HCT116 (cell line): ENCODE data around the gene MADD. TPM values are rescaled to one million over a fixed set of nuclear protein-coding genes. Genes with fewer than 3 reads are reported as not detected.

Source experiments
- ATAC-seq: fragments of 200-7000 bp; cut with Tn5 transposase; 2 replicates; pipeline ENCODE4 v1.9.1; 2020; ENCODE audit warnings: mild to moderate bottlenecking, moderate library complexity
- BruUV-seq: library from RNA; stranded (reverse); fragments of 400-500 nt; replicated peaks from 2 replicates; lab custom pipeline; 2021; lab: Mats Ljungman, UMichigan
- CTCF ChIA-PET: fragments of 300-600 bp; sonication (Branson Sonifier 250); formaldehyde crosslinking; loops from one replicate; lab custom pipeline; 2021; ENCODE audit warnings: antibody characterized with exemption; lab: Charles Lee
- POLR2A ChIA-PET: fragments of 300-600, 350-600 bp; sonication (Branson Sonifier 250); formaldehyde crosslinking; loops from one replicate; lab custom pipeline; 2021; ENCODE audit warnings: antibody characterized with exemption; lab: Charles Lee
- RAD21 ChIA-PET, 2 experiments: fragments of 300-600 bp; sonication (Branson Sonifier 250); formaldehyde crosslinking; loops; one replicate each; lab custom pipeline; 2023; ENCODE audit warnings: low total read pairs in 2 of 2; ENCODE audit not compliant: uncharacterized antibody in 2 of 2, unreplicated experiment in 2 of 2, low non-redundant PET in 1 of 2; lab: Charles Lee
- DNase-seq: peaks from one replicate; pipeline ENCODE4 v3.0.0-alpha.2; 2010; ENCODE audit warnings: low read depth, low spot score
- H2AFZ ChIP-seq: fragments of 200-600 bp; shearing (Covaris generic), sonication (generic); 2 replicates; pipeline ENCODE4 v1.6.1; 2017; ENCODE audit warnings: low read depth, mixed run types, mixed read lengths, antibody characterized with exemption, low read length; ENCODE audit not compliant: poor library complexity, severe bottlenecking
- H3K27ac ChIP-seq: 2 replicates; pipeline ENCODE4 v1.5.1; 2012; ENCODE audit warnings: low read depth, low read length
- H3K27me3 ChIP-seq: fragments of 200-600 bp; sonication (generic); 2 replicates; pipeline ENCODE4 v1.6.1; 2016; ENCODE audit warnings: mixed run types, low read length, mixed read lengths; ENCODE audit not compliant: insufficient read depth
- H3K36me3 ChIP-seq, 2 experiments: fragments of 200-500 bp in 1 of 2; fragments of 200-600 bp in 1 of 2; sonication (Bioruptor generic) in 1 of 2; sonication (generic) in 1 of 2; 2 replicates each; pipeline versions ENCODE4 v1.5.1 to v1.6.1; 2014 to 2016; ENCODE audit warnings: low read length in 2 of 2, inconsistent platforms in 1 of 2, mixed read lengths in 1 of 2, mixed run types in 1 of 2; ENCODE audit not compliant: insufficient read depth in 2 of 2, control insufficient read depth in 1 of 2
- H3K4me1 ChIP-seq, 2 experiments: fragments of 200-600 bp in 1 of 2; sonication (generic) in 1 of 2; 2 replicates each; pipeline versions ENCODE4 v1.5.1 to v1.6.1; 2012 to 2017; ENCODE audit warnings: low read length in 2 of 2, inconsistent platforms in 1 of 2, mild to moderate bottlenecking in 1 of 2, mixed read lengths in 1 of 2, mixed run types in 1 of 2, moderate library complexity in 1 of 2; ENCODE audit not compliant: insufficient read depth in 2 of 2, control insufficient read depth in 1 of 2
- H3K4me2 ChIP-seq: fragments of 200-600 bp; sonication (generic); 2 replicates; pipeline ENCODE4 v1.6.1; 2017; ENCODE audit warnings: mixed run types, low read length, mixed read lengths
- H3K4me3 ChIP-seq, 2 experiments: fragments of 200-600 bp in 1 of 2; sonication (generic) in 1 of 2; replicated peaks in 1 of 2; 2 replicates each; pipeline ENCODE4 v1.5.1; 2011 to 2016; ENCODE audit warnings: low read length in 2 of 2, control low read depth in 1 of 2, low read depth in 1 of 2, mild to moderate bottlenecking in 1 of 2, mixed read lengths in 1 of 2, mixed run types in 1 of 2
- H3K79me2 ChIP-seq: fragments of 200-600 bp; sonication (generic); 2 replicates; pipeline ENCODE4 v1.6.1; 2017; ENCODE audit warnings: mild to moderate bottlenecking, mixed run types, low read length, moderate library complexity, mixed read lengths; ENCODE audit not compliant: insufficient read depth
- H3K9ac ChIP-seq: fragments of 200-600 bp; sonication (generic); 2 replicates; pipeline ENCODE4 v1.6.1; 2016; ENCODE audit warnings: low read length, mixed read lengths
- H3K9me2 ChIP-seq: fragments of 200-600 bp; sonication (generic), shearing (Covaris generic); 2 replicates; pipeline ENCODE4 v1.6.1; 2017; ENCODE audit warnings: mixed run types, mild to moderate bottlenecking, moderate library complexity; ENCODE audit not compliant: insufficient read depth
- H3K9me3 ChIP-seq, 2 experiments: fragments of 200-500 bp in 1 of 2; fragments of 200-600 bp in 1 of 2; sonication (Bioruptor generic) in 1 of 2; sonication (generic) in 1 of 2; 2 replicates each; pipeline ENCODE4 v1.6.1; 2014 to 2017; ENCODE audit warnings: low read length in 2 of 2, mixed read lengths in 2 of 2, inconsistent platforms in 1 of 2, low read depth in 1 of 2, mild to moderate bottlenecking in 1 of 2, mixed run types in 1 of 2, moderate library complexity in 1 of 2; ENCODE audit not compliant: control insufficient read depth in 1 of 2, insufficient read depth in 1 of 2
- H4K20me1 ChIP-seq: fragments of 200-600 bp; sonication (generic), shearing (Covaris generic); 2 replicates; pipeline ENCODE4 v1.6.1; 2017; ENCODE audit warnings: mixed run types, mild to moderate bottlenecking, moderate library complexity; ENCODE audit not compliant: insufficient read depth
- FOSL1 ChIP-seq: IDR thresholded peaks from 2 replicates; pipeline ENCODE4 v1.6.1; 2012; ENCODE audit warnings: low read depth
- JUND ChIP-seq: IDR thresholded peaks from 2 replicates; pipeline ENCODE4 v1.6.1; 2012
- SIN3A ChIP-seq: IDR thresholded peaks from 2 replicates; pipeline ENCODE4 v1.6.1; 2012; ENCODE audit warnings: low read depth
- ZFX ChIP-seq: fragments of 450-650 bp; IDR thresholded peaks from 2 replicates; pipeline ENCODE4 v1.6.1; 2017
- intact Hi-C: fragments of 100-400 bp; cut with micrococcal nuclease; formaldehyde crosslinking; loops from 2 replicates; pipeline ENCODE4 v1.10.0; 2022
- total RNA-seq: library from RNA; stranded (reverse); gene quantifications from one replicate; pipeline ENCODE4 v1.2.1, GENCODE V29; 2021; ENCODE audit not compliant: unreplicated experiment
- TF ChIP-seq, protein P1 (sequence below): IDR thresholded peaks from 2 replicates; pipeline ENCODE4 v1.6.1; 2011; ENCODE audit warnings: mild to moderate bottlenecking, low read length, moderate library complexity; ENCODE audit not compliant: insufficient replicate concordance; ENCODE audit errors: extremely low read depth
- TF ChIP-seq, protein P2 (sequence below): IDR thresholded peaks from 2 replicates; pipeline ENCODE4 v1.6.1; 2012; ENCODE audit warnings: low read depth

MADD gene
- total RNA-seq, 1 experiment from 2014 or later = 37.1 TPM

DNA sequence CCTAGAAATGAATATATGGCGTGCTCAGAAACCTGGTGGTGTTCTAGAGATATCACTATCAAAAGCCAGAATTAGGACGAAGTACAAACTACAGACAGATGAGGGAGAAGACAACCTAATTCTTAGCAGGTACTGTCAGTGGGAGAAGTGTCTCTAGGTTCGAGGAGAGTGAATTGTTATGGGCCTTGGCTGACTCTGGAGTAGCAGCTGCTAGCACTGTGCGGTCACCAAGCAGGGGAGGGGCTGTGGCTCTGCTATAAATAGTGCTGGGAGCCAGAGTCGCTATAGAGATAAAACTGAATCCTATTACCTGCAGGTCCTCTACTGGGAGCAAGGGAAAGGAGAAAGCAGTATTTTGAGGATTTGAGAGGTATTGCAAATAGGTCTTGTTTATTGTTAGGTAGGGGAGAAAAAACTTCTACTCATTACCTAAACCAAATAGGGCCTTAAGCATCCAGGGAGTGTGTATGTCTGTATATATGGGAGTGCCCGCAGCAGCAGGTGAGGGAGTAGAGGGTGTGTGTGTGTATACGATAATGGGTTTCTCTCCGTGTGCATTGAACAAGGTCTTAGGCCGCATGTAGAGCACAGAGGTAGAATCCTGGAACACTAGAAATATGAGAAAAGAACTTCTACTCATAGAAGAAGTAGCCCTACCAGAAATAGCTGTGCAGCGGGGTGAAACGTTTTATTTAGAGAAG is 2.2 kb downstream of the MADD start:
- Histone ChIP-seq H3K27me3 (no peaks in the 10 kb centered on the region), H3K9me2 (no peaks in the 10 kb centered on the region), H3K9me3 (no peaks in the 10 kb centered on the region), H3K4me3 (no peak overlapping the region), H4K20me1 (no peaks in the 10 kb centered on the region), H3K79me2 (peaks cover 39% of the 10 kb centered on the region), H2AFZ (no peak overlapping the region), H3K36me3 (peaks cover 17 to 18% of the 10 kb centered on the region in 2 experiments; a peak in 3 of 4 replicates), H3K9ac (no peak overlapping the region), H3K27ac (no peak overlapping the region), H3K4me2 (no peak overlapping the region), H3K4me1 (peaks cover 14 to 31% of the 10 kb centered on the region in 2 experiments)
- ATAC-seq (no peak), DNase-seq (no peak)
- no TSS peak for BruUV-seq
- ChIA-PET RAD21 (no interaction called here), POLR2A (interaction anchor here (0.8 to 1.4 kb wide), 2 partner anchors 9 to 24 kb away, joined by 3 read pairs; partner anchors contain the start of gene ACP2), CTCF (no interaction called here)
- intact Hi-C loops = loop anchor here (2.0 kb wide), 2 partner anchors 83 to 137 kb away; partner anchors contain the start of gene SLC39A13
- no peak for TF ChIP-seq SIN3A
- TF ChIP-seq JUND = no peak
- TF ChIP-seq, protein P1, sequence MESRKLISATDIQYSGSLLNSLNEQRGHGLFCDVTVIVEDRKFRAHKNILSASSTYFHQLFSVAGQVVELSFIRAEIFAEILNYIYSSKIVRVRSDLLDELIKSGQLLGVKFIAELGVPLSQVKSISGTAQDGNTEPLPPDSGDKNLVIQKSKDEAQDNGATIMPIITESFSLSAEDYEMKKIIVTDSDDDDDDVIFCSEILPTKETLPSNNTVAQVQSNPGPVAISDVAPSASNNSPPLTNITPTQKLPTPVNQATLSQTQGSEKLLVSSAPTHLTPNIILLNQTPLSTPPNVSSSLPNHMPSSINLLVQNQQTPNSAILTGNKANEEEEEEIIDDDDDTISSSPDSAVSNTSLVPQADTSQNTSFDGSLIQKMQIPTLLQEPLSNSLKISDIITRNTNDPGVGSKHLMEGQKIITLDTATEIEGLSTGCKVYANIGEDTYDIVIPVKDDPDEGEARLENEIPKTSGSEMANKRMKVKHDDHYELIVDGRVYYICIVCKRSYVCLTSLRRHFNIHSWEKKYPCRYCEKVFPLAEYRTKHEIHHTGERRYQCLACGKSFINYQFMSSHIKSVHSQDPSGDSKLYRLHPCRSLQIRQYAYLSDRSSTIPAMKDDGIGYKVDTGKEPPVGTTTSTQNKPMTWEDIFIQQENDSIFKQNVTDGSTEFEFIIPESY = no peak
- no peak for TF ChIP-seq ZFX

- BruUV-seq = no TSS peak
- CTCF ChIA-PET = no interaction called here
- RAD21 ChIA-PET = no interaction called here
Observed at GRCh38 chr11:47272706-47273105, 2.8 kb downstream of the MADD start.

More at GRCh38 chr11:47272706-47273105, 2.8 kb downstream of the MADD start:
- TF ChIP-seq FOSL1 = no peak
- TF ChIP-seq, protein P2, sequence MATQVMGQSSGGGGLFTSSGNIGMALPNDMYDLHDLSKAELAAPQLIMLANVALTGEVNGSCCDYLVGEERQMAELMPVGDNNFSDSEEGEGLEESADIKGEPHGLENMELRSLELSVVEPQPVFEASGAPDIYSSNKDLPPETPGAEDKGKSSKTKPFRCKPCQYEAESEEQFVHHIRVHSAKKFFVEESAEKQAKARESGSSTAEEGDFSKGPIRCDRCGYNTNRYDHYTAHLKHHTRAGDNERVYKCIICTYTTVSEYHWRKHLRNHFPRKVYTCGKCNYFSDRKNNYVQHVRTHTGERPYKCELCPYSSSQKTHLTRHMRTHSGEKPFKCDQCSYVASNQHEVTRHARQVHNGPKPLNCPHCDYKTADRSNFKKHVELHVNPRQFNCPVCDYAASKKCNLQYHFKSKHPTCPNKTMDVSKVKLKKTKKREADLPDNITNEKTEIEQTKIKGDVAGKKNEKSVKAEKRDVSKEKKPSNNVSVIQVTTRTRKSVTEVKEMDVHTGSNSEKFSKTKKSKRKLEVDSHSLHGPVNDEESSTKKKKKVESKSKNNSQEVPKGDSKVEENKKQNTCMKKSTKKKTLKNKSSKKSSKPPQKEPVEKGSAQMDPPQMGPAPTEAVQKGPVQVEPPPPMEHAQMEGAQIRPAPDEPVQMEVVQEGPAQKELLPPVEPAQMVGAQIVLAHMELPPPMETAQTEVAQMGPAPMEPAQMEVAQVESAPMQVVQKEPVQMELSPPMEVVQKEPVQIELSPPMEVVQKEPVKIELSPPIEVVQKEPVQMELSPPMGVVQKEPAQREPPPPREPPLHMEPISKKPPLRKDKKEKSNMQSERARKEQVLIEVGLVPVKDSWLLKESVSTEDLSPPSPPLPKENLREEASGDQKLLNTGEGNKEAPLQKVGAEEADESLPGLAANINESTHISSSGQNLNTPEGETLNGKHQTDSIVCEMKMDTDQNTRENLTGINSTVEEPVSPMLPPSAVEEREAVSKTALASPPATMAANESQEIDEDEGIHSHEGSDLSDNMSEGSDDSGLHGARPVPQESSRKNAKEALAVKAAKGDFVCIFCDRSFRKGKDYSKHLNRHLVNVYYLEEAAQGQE = peak; percentile 46; the same call in 1 of the 2 replicates
- POLR2A ChIA-PET = no interaction called here
- no peaks in the 10 kb centered on the region for H4K20me1 ChIP-seq
- no peak for DNase-seq
- H3K36me3 ChIP-seq = peaks cover 20 to 23% of the 10 kb centered on the region in 2 experiments; a peak in 3 of 4 replicates
- H3K27ac ChIP-seq = no peak overlapping the region
- H3K4me3 ChIP-seq = no peak overlapping the region
- H3K4me2 ChIP-seq = no peak overlapping the region
- H3K27me3 ChIP-seq = no peaks in the 10 kb centered on the region
- no peaks in the 10 kb centered on the region for H3K9me3 ChIP-seq
- ATAC-seq = no peak
- H3K9me2 ChIP-seq = no peaks in the 10 kb centered on the region
- intact Hi-C loops = no loop called here
- peaks cover 14 to 31% of the 10 kb centered on the region in 2 experiments for H3K4me1 ChIP-seq
- no peak overlapping the region for H3K9ac ChIP-seq
- peaks cover 39% of the 10 kb centered on the region for H3K79me2 ChIP-seq
- no peak overlapping the region for H2AFZ ChIP-seq
